ENCODE data around the gene RGR. TPM values are rescaled to one million over a fixed set of nuclear protein-coding genes. Genes with fewer than 3 reads are reported as not detected.

Gene RGR
- total RNA-seq, 2 donors from 2014 or later = not detected

DNA sequence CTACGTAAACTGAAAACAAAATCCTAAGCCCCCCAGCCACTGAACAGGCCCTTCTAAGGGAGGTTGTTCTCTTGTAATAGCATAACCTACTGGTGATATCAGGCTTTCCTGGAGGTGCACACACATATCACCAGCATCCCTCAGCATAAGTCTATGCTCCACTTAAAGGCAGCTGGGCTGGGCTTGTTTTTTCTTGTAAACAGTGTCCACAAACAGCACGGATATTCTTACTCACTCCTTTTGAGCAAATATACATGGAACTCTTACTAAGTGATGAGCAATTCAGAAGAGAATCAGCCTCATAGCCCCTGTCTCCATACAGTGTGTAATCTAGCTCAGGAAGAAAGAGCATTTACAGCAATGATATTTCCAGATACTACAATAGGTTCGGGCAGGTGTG, 5.9 kb upstream of the RGR start:
- H3K4me3 ChIP-seq = no peak overlapping the region
- H3K4me1 ChIP-seq = no peaks in the 10 kb centered on the region
- no peaks in the 10 kb centered on the region for H3K36me3 ChIP-seq (replicated peaks in 1 of 2; ENCODE audit: insufficient read depth in 1 of 2, low read depth in 2 of 2)
- ATAC-seq = no peak
- H3K27me3 ChIP-seq = peaks cover 0 to 6% of the 10 kb centered on the region in 2 donors
- no peak for DNase-seq
- H3K27ac ChIP-seq = no peak overlapping the region
- WGBS, 2 donors = 58 to 75% methylated on average over 3 of the region's 3 CpGs
- intact Hi-C loops (cut with DNase I) = no loop called here
- no peak for TF ChIP-seq POLR2A (IDR thresholded peaks at IDR 0.05)
- TF ChIP-seq, protein P1, sequence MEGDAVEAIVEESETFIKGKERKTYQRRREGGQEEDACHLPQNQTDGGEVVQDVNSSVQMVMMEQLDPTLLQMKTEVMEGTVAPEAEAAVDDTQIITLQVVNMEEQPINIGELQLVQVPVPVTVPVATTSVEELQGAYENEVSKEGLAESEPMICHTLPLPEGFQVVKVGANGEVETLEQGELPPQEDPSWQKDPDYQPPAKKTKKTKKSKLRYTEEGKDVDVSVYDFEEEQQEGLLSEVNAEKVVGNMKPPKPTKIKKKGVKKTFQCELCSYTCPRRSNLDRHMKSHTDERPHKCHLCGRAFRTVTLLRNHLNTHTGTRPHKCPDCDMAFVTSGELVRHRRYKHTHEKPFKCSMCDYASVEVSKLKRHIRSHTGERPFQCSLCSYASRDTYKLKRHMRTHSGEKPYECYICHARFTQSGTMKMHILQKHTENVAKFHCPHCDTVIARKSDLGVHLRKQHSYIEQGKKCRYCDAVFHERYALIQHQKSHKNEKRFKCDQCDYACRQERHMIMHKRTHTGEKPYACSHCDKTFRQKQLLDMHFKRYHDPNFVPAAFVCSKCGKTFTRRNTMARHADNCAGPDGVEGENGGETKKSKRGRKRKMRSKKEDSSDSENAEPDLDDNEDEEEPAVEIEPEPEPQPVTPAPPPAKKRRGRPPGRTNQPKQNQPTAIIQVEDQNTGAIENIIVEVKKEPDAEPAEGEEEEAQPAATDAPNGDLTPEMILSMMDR (IDR thresholded peaks at IDR 0.05) = no peak
- no peaks in the 10 kb centered on the region for H3K9me3 ChIP-seq

DNA sequence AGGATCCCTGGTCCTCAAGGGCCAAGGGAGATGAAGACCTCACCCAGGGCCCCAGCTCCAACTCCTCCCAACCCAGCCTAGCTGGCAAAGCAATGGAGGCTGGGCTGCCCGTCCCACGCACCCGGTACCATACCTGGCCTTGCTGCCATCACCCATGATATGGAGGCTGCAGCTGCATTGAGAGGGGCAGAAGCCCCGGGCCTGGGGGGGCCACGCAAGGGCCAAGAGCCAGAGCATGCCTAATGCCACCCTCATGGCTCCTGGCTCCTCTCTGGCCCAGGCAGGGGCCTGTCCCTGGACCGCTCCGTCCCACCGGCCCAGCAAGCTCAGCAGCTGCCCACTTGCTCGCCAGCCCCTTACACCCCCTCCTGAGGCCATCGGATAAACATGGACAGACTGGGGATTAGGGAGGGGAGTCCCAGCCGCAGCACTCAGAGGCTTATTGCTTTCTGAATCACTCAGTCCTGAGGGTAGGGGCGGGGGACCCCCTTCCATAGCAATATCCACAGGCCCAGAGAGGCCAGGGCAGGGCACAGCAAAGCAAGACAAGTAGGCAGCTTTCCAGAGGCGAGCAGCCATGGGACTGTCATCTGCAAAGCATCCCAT, 3.6 kb upstream of the RGR start, which contains the start of gene LRIT1:
TSS of gene LRIT1 (minus strand) at position 362 of the 606 bp plus-strand sequence. CDS start at position 255, 107 bp downstream.
- no peak for ATAC-seq
- no peaks in the 10 kb centered on the region for H3K4me1 ChIP-seq
- H3K4me3 ChIP-seq = no peak within 1 kb of the TSS
- WGBS, 2 donors = 86 to 89% methylated on average over 7 of the region's 13 CpGs
- DNase-seq = no peak
- peaks cover 0 to 6% of the 10 kb centered on the region in 2 donors for H3K27me3 ChIP-seq
- no peaks in the 10 kb centered on the region for H3K36me3 ChIP-seq (replicated peaks in 1 of 2; ENCODE audit: insufficient read depth in 1 of 2, low read depth in 2 of 2)
- H3K27ac ChIP-seq = no peak within 1 kb of the TSS
- intact Hi-C loops (cut with DNase I) = no loop called here
- no peak for TF ChIP-seq POLR2A (IDR thresholded peaks at IDR 0.05)
- no peaks in the 10 kb centered on the region for H3K9me3 ChIP-seq

DNA sequence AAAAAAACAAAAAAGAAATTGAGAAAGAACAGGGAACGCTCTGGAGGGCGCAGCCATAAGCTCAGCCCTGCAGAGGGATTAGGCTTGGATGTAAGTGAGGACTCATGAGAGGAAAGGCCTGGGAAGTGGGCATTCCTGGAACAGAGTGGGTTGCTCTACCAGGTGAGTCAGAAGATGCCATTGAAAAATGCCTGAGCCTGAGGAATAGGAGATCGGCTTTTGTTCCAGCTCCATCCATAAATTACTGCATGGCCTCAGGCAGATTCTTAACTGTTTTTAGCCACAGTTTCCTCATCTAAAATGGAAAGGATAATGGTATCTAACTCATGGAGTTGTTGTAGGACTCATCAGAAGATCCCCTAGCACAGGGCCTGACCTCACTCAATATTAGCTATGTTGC, 1.1 kb upstream of the RGR start:
- 96 to 97% methylated on average over 3 of the region's 3 CpGs for WGBS, 2 donors
- H3K9me3 ChIP-seq = no peaks in the 10 kb centered on the region
- intact Hi-C loops (cut with DNase I) = no loop called here
- H3K27me3 ChIP-seq = no peaks in the 10 kb centered on the region
- ATAC-seq (no peak), DNase-seq (no peak)
- H3K36me3 ChIP-seq (replicated peaks in 1 of 2; ENCODE audit: insufficient read depth in 1 of 2, low read depth in 2 of 2) = no peaks in the 10 kb centered on the region
- no peak for TF ChIP-seq POLR2A (IDR thresholded peaks at IDR 0.05)
- TF ChIP-seq, protein P1 (IDR thresholded peaks at IDR 0.05) = no peak
- H3K4me3 ChIP-seq = no peak overlapping the region
- no peak overlapping the region for H3K27ac ChIP-seq
- H3K4me1 ChIP-seq = no peaks in the 10 kb centered on the region

DNA sequence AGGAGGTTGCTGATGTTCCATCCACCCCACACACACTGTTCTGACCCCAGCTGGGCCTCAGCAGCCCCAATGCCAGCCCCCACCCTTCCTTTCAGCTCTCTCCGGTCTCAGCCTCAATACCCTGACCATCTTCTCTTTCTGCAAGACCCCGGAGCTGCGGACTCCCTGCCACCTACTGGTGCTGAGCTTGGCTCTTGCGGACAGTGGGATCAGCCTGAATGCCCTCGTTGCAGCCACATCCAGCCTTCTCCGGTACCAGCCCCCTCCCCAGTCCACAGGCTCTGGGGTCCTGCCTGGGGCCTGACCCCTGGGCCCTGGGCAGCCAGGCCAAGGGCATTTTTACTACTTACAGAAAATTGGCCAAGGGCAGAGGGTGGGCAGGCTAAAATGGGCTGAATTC, 2.6 kb downstream of the RGR start:
- no peak for DNase-seq
- Histone ChIP-seq H3K4me1 (no peaks in the 10 kb centered on the region), H3K4me3 (no peak overlapping the region), H3K27ac (no peak overlapping the region), H3K27me3 (no peaks in the 10 kb centered on the region), H3K9me3 (peaks cover 0 to 6% (median 0%) of the 10 kb centered on the region in 3 donors), H3K36me3 (replicated peaks in 1 of 2; ENCODE audit: insufficient read depth in 1 of 2, low read depth in 2 of 2) (no peaks in the 10 kb centered on the region)
- 74 to 81% methylated on average over 6 of the region's 6 CpGs for WGBS, 2 donors
- intact Hi-C loops (cut with DNase I) = no loop called here
- no peak for ATAC-seq
- TF ChIP-seq, protein P1 (IDR thresholded peaks at IDR 0.05) = no peak
- TF ChIP-seq POLR2A (IDR thresholded peaks at IDR 0.05) = no peak

DNA sequence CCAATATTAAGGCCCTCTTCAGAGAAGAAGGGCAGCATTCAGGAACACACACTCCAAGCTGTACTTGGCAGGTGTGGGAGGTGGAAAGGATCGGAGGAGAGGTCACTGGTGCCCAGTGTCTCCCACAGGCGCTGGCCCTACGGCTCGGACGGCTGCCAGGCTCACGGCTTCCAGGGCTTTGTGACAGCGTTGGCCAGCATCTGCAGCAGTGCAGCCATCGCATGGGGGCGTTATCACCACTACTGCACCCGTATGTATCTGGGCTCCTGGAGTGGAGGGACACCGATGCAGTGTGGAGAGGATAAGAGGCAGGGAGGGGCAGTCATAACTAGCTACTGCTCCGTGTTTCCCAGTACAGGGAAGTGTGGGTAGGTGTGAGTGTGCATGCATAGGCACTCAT, 3.9 kb downstream of the RGR start:
- H3K27ac ChIP-seq = no peak overlapping the region
- DNase-seq (no peak), ATAC-seq (no peak)
- H3K36me3 ChIP-seq (replicated peaks in 1 of 2; ENCODE audit: insufficient read depth in 1 of 2, low read depth in 2 of 2) = no peaks in the 10 kb centered on the region
- intact Hi-C loops (cut with DNase I) = no loop called here
- WGBS, 2 donors = 73 to 78% methylated on average over 12 of the region's 12 CpGs
- no peaks in the 10 kb centered on the region for H3K27me3 ChIP-seq
- peaks cover 0 to 6% (median 0%) of the 10 kb centered on the region in 3 donors for H3K9me3 ChIP-seq
- H3K4me1 ChIP-seq = no peaks in the 10 kb centered on the region
- no peak overlapping the region for H3K4me3 ChIP-seq
- TF ChIP-seq, protein P1 (IDR thresholded peaks at IDR 0.05) = no peak

Data from body of pancreas (tissue), 4 donors.